ENCODE data around the gene MLXIPL. TPM values are rescaled to one million over a fixed set of nuclear protein-coding genes. Genes with fewer than 3 reads are reported as not detected.

The MLXIPL gene
- total RNA-seq, 4 donors from 2014 or later: 7.7 to 56.2 (median 17.5) TPM

DNA sequence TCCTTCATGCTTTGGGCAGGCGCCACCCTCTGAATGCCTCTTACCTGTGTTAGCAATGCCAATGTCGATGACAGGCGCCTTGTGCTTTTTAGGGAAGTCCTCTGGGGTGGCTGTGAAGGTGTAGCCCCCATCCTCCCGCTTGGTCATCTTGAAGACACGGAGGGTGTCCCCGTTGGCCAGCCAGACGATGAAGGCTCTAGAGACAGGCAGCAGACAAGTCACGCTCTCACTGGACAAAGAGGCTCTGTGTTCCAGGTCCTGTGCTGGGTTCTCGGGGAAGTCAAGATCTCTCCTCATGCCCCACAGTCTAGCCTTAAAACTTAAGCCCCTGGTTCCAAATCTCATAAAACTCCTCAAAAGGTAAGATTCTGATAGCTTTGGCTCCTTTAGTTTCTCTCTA lies 51.0 kb downstream of the MLXIPL start:
- H3K4me3 ChIP-seq: no peak overlapping the region
- TF ChIP-seq POLR2A (IDR thresholded peaks at IDR 0.05) (no peak), POLR2AphosphoS5 (IDR thresholded peaks at IDR 0.05) (no peak), EP300 (IDR thresholded peaks at IDR 0.05) (no peak)
- TF ChIP-seq, protein P1, sequence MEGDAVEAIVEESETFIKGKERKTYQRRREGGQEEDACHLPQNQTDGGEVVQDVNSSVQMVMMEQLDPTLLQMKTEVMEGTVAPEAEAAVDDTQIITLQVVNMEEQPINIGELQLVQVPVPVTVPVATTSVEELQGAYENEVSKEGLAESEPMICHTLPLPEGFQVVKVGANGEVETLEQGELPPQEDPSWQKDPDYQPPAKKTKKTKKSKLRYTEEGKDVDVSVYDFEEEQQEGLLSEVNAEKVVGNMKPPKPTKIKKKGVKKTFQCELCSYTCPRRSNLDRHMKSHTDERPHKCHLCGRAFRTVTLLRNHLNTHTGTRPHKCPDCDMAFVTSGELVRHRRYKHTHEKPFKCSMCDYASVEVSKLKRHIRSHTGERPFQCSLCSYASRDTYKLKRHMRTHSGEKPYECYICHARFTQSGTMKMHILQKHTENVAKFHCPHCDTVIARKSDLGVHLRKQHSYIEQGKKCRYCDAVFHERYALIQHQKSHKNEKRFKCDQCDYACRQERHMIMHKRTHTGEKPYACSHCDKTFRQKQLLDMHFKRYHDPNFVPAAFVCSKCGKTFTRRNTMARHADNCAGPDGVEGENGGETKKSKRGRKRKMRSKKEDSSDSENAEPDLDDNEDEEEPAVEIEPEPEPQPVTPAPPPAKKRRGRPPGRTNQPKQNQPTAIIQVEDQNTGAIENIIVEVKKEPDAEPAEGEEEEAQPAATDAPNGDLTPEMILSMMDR (IDR thresholded peaks at IDR 0.05): no peak
- peaks cover 0 to 80% of the 10 kb centered on the region in 2 donors for H3K36me3 ChIP-seq
- H3K27me3 ChIP-seq: no peaks in the 10 kb centered on the region
- no peaks in the 10 kb centered on the region for H3K9me3 ChIP-seq
- H3K4me1 ChIP-seq: peaks cover 0 to 33% (median 13%) of the 10 kb centered on the region in 3 donors
- 53% methylated on average over 2 of the region's 9 CpGs; no CpG with 5 or more reads in 1 of the 2 donors for WGBS, 2 donors (ENCODE audit: low coverage in 1 of 2)
- no peak overlapping the region for H3K27ac ChIP-seq
- no peak for ATAC-seq

GRCh38 chr7:73572767-73573186 lies 51.5 kb downstream of the MLXIPL start:
- ATAC-seq: no peak
- Histone ChIP-seq H3K27ac (no peak overlapping the region), H3K4me1 (peaks cover 0 to 29% (median 12%) of the 10 kb centered on the region in 3 donors), H3K4me3 (no peak overlapping the region), H3K36me3 (peaks cover 0 to 81% of the 10 kb centered on the region in 2 donors), H3K27me3 (no peaks in the 10 kb centered on the region), H3K9me3 (no peaks in the 10 kb centered on the region)
- no peak for TF ChIP-seq POLR2A (IDR thresholded peaks at IDR 0.05)
- TF ChIP-seq POLR2AphosphoS5 (IDR thresholded peaks at IDR 0.05): no peak
- TF ChIP-seq EP300 (IDR thresholded peaks at IDR 0.05): no peak
- TF ChIP-seq, protein P1 (IDR thresholded peaks at IDR 0.05): no peak
- WGBS, 2 donors (ENCODE audit: low coverage in 1 of 2): 62% methylated on average over 3 of the region's 6 CpGs; no CpG with 5 or more reads in 1 of the 2 donors

- no peak overlapping the region for H3K27ac ChIP-seq
These were observed 53.3 kb downstream of the MLXIPL start for GRCh38 chr7:73570977-73571376.

GRCh38 chr7:73570521-73570920 lies 53.8 kb downstream of the MLXIPL start:
- no peak for ATAC-seq

More at GRCh38 chr7:73570977-73571376, 53.3 kb downstream of the MLXIPL start:
- H3K27me3 ChIP-seq: no peaks in the 10 kb centered on the region
- no peak for ATAC-seq
- WGBS, 2 donors (ENCODE audit: low coverage in 1 of 2): 84 to 100% methylated on average over 1 to 10 of the region's 10 CpGs
- peaks cover 0 to 11% (median 0%) of the 10 kb centered on the region in 3 donors for H3K4me1 ChIP-seq
- peaks cover 0 to 78% of the 10 kb centered on the region in 2 donors for H3K36me3 ChIP-seq
- no peaks in the 10 kb centered on the region for H3K9me3 ChIP-seq
- TF ChIP-seq, protein P1 (IDR thresholded peaks at IDR 0.05): no peak
- TF ChIP-seq POLR2AphosphoS5 (IDR thresholded peaks at IDR 0.05): no peak
- TF ChIP-seq POLR2A (IDR thresholded peaks at IDR 0.05): no peak
- H3K4me3 ChIP-seq: no peak overlapping the region

DNA sequence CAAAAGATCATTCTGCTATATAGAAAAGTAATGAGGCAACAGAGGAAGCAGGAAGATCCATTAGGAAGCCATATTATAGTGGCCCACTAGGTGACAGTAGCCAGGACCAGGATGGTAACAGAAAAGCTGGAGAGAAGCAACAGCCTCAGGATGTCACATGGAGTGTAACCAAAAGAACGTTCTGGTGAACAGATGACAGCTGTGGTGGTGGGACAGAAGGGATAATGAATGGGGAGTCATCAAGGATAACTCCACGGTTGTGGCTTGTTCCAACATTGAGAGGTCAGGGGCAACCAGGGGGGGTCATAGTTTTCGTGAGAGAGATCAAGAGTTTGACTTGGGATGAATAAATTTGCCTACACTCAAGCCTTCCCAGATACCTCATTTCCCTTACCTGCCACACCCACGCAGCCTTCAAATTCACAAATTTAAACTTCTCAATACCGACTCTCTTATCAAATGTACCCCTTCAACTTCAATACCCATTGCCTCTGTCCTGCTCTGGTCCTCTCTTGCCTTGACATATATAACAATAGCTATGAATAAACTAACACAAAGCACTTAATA lies 55.2 kb downstream of the MLXIPL start:
- Histone ChIP-seq H3K4me1 (no peaks in the 10 kb centered on the region), H3K27ac (no peak overlapping the region), H3K27me3 (no peaks in the 10 kb centered on the region), H3K36me3 (peaks cover 0 to 59% of the 10 kb centered on the region in 2 donors), H3K4me3 (no peak overlapping the region), H3K9me3 (no peaks in the 10 kb centered on the region)
- 54 to 61% methylated on average over 5 of the region's 5 CpGs for WGBS, 2 donors (ENCODE audit: low coverage in 1 of 2)
- no peak for ATAC-seq
- TF ChIP-seq EP300 (IDR thresholded peaks at IDR 0.05) (no peak), POLR2AphosphoS5 (IDR thresholded peaks at IDR 0.05) (no peak), POLR2A (IDR thresholded peaks at IDR 0.05) (no peak)
- TF ChIP-seq, protein P1 (IDR thresholded peaks at IDR 0.05): no peak

More at GRCh38 chr7:73570521-73570920, 53.8 kb downstream of the MLXIPL start:
- Histone ChIP-seq H3K27ac (no peak overlapping the region), H3K4me1 (peaks cover 0 to 7% (median 0%) of the 10 kb centered on the region in 3 donors), H3K27me3 (no peaks in the 10 kb centered on the region), H3K9me3 (no peaks in the 10 kb centered on the region), H3K36me3 (peaks cover 0 to 73% of the 10 kb centered on the region in 2 donors), H3K4me3 (no peak overlapping the region)
- TF ChIP-seq POLR2AphosphoS5 (IDR thresholded peaks at IDR 0.05) (no peak), EP300 (IDR thresholded peaks at IDR 0.05) (no peak)
- 88% methylated on average over 7 of the region's 22 CpGs; no CpG with 5 or more reads in 1 of the 2 donors for WGBS, 2 donors (ENCODE audit: low coverage in 1 of 2)

Measured in gastroesophageal sphincter (tissue), 4 donors.